ENCODE results near the gene GUCD1.

DNA sequence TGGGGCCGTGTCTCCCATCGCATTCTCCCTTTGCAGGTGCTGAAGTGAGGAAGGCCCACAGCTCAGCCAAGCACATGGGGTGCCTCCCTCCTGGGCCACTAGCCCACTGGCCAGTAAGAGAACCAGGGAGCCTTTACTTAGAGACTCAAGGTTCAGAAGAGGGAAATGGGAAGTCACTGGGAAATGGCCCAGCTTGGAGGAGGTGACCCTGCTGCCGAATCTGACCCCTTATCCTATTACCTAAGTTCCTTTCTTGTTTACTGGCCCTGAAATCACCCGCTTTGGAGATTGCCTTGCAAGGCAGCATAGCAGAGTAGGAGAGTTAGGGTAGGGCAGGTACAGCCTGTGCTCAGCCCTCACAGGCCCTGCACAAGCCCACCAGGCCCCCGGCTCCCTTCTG is 35.4 kb downstream of the GUCD1 start:
- TF ChIP-seq, protein P1, sequence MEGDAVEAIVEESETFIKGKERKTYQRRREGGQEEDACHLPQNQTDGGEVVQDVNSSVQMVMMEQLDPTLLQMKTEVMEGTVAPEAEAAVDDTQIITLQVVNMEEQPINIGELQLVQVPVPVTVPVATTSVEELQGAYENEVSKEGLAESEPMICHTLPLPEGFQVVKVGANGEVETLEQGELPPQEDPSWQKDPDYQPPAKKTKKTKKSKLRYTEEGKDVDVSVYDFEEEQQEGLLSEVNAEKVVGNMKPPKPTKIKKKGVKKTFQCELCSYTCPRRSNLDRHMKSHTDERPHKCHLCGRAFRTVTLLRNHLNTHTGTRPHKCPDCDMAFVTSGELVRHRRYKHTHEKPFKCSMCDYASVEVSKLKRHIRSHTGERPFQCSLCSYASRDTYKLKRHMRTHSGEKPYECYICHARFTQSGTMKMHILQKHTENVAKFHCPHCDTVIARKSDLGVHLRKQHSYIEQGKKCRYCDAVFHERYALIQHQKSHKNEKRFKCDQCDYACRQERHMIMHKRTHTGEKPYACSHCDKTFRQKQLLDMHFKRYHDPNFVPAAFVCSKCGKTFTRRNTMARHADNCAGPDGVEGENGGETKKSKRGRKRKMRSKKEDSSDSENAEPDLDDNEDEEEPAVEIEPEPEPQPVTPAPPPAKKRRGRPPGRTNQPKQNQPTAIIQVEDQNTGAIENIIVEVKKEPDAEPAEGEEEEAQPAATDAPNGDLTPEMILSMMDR (IDR thresholded peaks at IDR 0.05; ENCODE audit: low read depth, low read length), result no peak
- TF ChIP-seq POLR2A (IDR thresholded peaks at IDR 0.05; ENCODE audit: extremely low read depth, insufficient read length) (no peak), MYC (IDR thresholded peaks at IDR 0.05; ENCODE audit: low read depth, low read length) (no peak)
- TF ChIP-seq, protein P2, sequence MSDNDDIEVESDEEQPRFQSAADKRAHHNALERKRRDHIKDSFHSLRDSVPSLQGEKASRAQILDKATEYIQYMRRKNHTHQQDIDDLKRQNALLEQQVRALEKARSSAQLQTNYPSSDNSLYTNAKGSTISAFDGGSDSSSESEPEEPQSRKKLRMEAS (IDR thresholded peaks at IDR 0.05; ENCODE audit: low read depth, low read length), result no peak

Data from NB4 (cell line).